ENCODE measurements around the gene HSPA1A.

HSPA1A gene

GRCh38 chr6:31815025-31815838, at the start of gene HSPA1A, which contains the start of gene HSPA1L:
HSPA1A (plus strand) TSS chr6:31815543; CDS start chr6:31815757, 214 bp downstream.
HSPA1L (minus strand) TSS chr6:31815283; CDS start chr6:31811972, 3,311 bp downstream.
- no peak for TF ChIP-seq CTCF (conservative IDR thresholded peaks at IDR 0.05; ENCODE audit: low read depth)
- DNase-seq (ENCODE audit: low spot score), result peak; percentile 99
- POLR2A ChIA-PET (ENCODE audit: low non-redundant PET), result interaction anchor here (1.2 to 1.3 kb wide), 3 partner anchors 12 to 22 kb away, joined by 3 to 32 read pairs (median 5); partner anchors contain the start of gene HSPA1B
- peak within 1 kb of the TSS; percentile 100 for H3K27ac ChIP-seq
- CTCF ChIA-PET, result interaction anchor here (1.0 kb wide), 1 partner anchor 15 kb away, joined by 3 read pairs; no protein-coding TSS in a partner anchor

GRCh38 chr6:31765559-31765909, 49.8 kb upstream of the HSPA1A start:
- H3K27ac ChIP-seq, result no peak overlapping the region
- ChIA-PET POLR2A (ENCODE audit: low non-redundant PET) (no interaction called here), CTCF (interaction anchor here (0.6 kb wide), 1 partner anchor 185 kb away, joined by 3 read pairs; no protein-coding TSS in a partner anchor)
- TF ChIP-seq CTCF (conservative IDR thresholded peaks at IDR 0.05; ENCODE audit: low read depth), result no peak
- no peak for DNase-seq (ENCODE audit: low spot score)

GRCh38 chr6:31765910-31766794, 49.2 kb upstream of the HSPA1A start:
- no peak for DNase-seq (ENCODE audit: low spot score)
- no peak for TF ChIP-seq CTCF (conservative IDR thresholded peaks at IDR 0.05; ENCODE audit: low read depth)
- no peak overlapping the region for H3K27ac ChIP-seq
- CTCF ChIA-PET, result no interaction called here
- POLR2A ChIA-PET (ENCODE audit: low non-redundant PET), result no interaction called here

GRCh38 chr6:31767096-31767645, 48.2 kb upstream of the HSPA1A start:
- POLR2A ChIA-PET (ENCODE audit: low non-redundant PET), result no interaction called here
- peak overlapping the region; percentile 24; the same call in 1 of the 2 replicates for H3K27ac ChIP-seq
- DNase-seq (ENCODE audit: low spot score), result no peak
- CTCF ChIA-PET, result no interaction called here
- TF ChIP-seq CTCF (conservative IDR thresholded peaks at IDR 0.05; ENCODE audit: low read depth), result no peak

GRCh38 chr6:31768363-31769257, 46.7 kb upstream of the HSPA1A start:
- DNase-seq (ENCODE audit: low spot score), result no peak
- no peak for TF ChIP-seq CTCF (conservative IDR thresholded peaks at IDR 0.05; ENCODE audit: low read depth)
- POLR2A ChIA-PET (ENCODE audit: low non-redundant PET), result no interaction called here
- H3K27ac ChIP-seq, result no peak overlapping the region; the same call in 1 of the 2 replicates
- CTCF ChIA-PET, result interaction anchor here (0.8 to 1.8 kb wide), 5 partner anchors 11 to 76 kb away, joined by 3 to 11 read pairs (median 5); no protein-coding TSS in a partner anchor
